Lung (tissue), 12 donors: Measurements from ENCODE around the gene OR51V1. TPM values are rescaled to one million over a fixed set of nuclear protein-coding genes. Genes with fewer than 3 reads are reported as not detected.

Experiments
- ATAC-seq: fragments of 200-7000 bp; cut with Tn5 transposase; one replicate; pipeline ENCODE4 v1.9.1; 2020; ENCODE audit warnings: moderate number of reproducible peaks; ENCODE audit not compliant: insufficient read depth, low FRiP score
- DNase-seq, 3 donors: peaks; one replicate each; pipeline ENCODE4 v3.0.0-alpha.2; 2013 to 2017
- H3K27ac ChIP-seq, 2 donors: one replicate each; pipeline ENCODE4 v1.5.1; 2013; ENCODE audit warnings: mild to moderate bottlenecking in 2 of 2, moderate library complexity in 2 of 2, control low read depth in 1 of 2, inconsistent platforms in 1 of 2, low read depth in 1 of 2, low read length in 1 of 2
- H3K27me3 ChIP-seq, 3 donors: one replicate each; pipeline ENCODE4 v1.5.1; 2013; ENCODE audit warnings: low read length in 2 of 3; ENCODE audit not compliant: control insufficient read depth in 3 of 3, insufficient read depth in 3 of 3
- H3K36me3 ChIP-seq, 4 donors: one replicate each; pipeline ENCODE4 v1.5.1; 2013; ENCODE audit warnings: low read length in 4 of 4, mild to moderate bottlenecking in 1 of 4, moderate library complexity in 1 of 4; ENCODE audit not compliant: control insufficient read depth in 4 of 4, insufficient read depth in 4 of 4
- H3K4me1 ChIP-seq, 5 donors: one replicate each; pipeline ENCODE4 v1.5.1; 2013; ENCODE audit warnings: low read length in 5 of 5, mild to moderate bottlenecking in 2 of 5, moderate library complexity in 1 of 5; ENCODE audit not compliant: control insufficient read depth in 5 of 5, insufficient read depth in 5 of 5
- H3K4me3 ChIP-seq: one replicate; pipeline ENCODE4 v1.5.1; 2013; ENCODE audit warnings: mild to moderate bottlenecking, control low read depth, moderate library complexity
- H3K9ac ChIP-seq, 2 donors: one replicate each; pipeline ENCODE4 v1.5.1; 2013; ENCODE audit warnings: low read length in 2 of 2, control low read depth in 1 of 2; ENCODE audit not compliant: insufficient read depth in 1 of 2
- H3K9me3 ChIP-seq, 4 donors: one replicate each; pipeline ENCODE4 v1.5.1; 2013; ENCODE audit warnings: low read length in 3 of 4, mild to moderate bottlenecking in 1 of 4, moderate library complexity in 1 of 4; ENCODE audit not compliant: control insufficient read depth in 4 of 4, insufficient read depth in 3 of 4
- CTCF ChIP-seq: IDR thresholded peaks from 2 replicates; pipeline ENCODE4 v1.5.1; 2012; ENCODE audit warnings: mild to moderate bottlenecking; ENCODE audit errors: control extremely low read depth, extremely low read depth
- WGBS, 2 donors: extraction: QIAGEN DNeasy Blood & Tissue Kit; methylation state at CpG; one replicate each; pipeline ENCODE4 v1.1.7; 2013; 5-methylcytosine and 5-hydroxymethylcytosine counted together
- polyA plus RNA-seq, 2 donors: library from polyadenylated mRNA; stranded (reverse); fragments of 200-250 nt; gene quantifications; one replicate each; pipeline ENCODE4 v1.2.1, GENCODE V29; 2013
- total RNA-seq, 2 donors: library from RNA; depleted of rRNA in 1 of 2; stranded (reverse); fragments of >200 nt in 1 of 2; gene quantifications; one replicate each; pipeline ENCODE4 v1.2.1, GENCODE V29; 2014 to 2021
- donor health status: control.
- donor health status: control.
- donor health status: Bipolar disorder and iron deficiency.
- donor health status: healthy.
- donor health status: DM: yes; HTN: yes; CAD: no.

Gene OR51V1
- total and polyA plus RNA-seq, 4 donors, result not detected

DNA sequence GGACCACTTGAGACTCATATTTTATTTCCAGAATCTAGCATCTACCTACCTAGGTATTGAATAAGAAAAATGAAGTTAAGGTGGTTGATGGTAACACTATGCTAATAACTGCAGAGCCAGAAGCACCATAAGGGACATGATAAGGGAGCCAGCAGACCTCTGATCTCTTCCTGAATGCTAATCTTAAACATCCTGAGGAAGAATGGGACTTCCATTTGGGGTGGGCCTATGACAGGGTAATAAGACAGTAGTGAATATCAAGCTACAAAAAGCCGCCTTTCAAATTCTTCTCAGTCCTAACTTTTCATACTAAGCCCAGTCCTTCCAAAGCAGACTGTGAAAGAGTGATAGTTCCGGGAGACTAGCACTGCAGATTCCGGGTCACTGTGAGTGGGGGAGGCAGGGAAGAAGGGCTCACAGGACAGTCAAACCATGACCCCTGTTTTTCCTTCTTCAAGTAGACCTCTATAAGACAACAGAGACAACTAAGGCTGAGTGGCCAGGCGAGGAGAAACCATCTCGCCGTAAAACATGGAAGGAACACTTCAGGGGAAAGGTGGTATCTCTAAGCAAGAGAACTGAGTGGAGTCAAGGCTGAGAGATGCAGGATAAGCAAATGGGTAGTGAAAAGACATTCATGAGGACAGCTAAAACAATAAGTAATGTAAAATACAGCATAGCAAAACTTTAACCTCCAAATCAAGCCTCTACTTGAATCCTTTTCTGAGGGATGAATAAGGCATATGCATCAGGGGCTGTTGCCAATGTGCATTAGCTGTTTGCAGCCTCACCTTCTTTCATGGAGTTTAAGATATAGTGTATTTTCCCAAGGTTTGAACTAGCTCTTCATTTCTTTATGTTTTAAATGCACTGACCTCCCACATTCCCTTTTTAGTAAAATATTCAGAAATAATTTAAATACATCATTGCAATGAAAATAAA, 24.3 kb upstream of the OR51V1 start:
- no peaks in the 10 kb centered on the region for H3K4me1 ChIP-seq
- H3K9me3 ChIP-seq, result no peaks in the 10 kb centered on the region
- DNase-seq (no peak), ATAC-seq (no peak)
- no peak overlapping the region for H3K27ac ChIP-seq
- no peaks in the 10 kb centered on the region for H3K36me3 ChIP-seq
- WGBS, 2 donors, result 72 to 76% methylated on average over 6 of the region's 6 CpGs
- no peak for TF ChIP-seq CTCF
- no peak overlapping the region for H3K9ac ChIP-seq
- no peak overlapping the region for H3K4me3 ChIP-seq
- H3K27me3 ChIP-seq, result no peaks in the 10 kb centered on the region

DNA sequence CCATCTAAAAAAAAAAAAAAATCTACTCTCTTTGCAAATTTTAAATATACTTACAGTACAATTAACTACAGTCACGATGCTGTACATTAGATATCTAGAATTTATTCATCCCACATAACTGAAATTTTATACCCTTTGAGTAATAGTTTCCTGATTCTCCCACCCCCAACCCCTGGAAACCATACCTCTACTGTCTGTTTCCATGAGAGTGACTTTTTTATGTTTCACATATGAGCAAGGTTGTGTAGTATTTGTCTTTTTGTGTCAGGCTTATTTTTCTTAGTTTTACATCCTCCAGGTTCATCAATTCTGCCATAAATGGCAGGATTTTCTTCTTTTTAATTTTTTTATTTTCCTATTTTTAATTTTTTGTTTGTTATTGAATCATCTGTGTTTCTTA, 23.2 kb upstream of the OR51V1 start:
- H3K27ac ChIP-seq, result no peak overlapping the region
- H3K36me3 ChIP-seq, result no peaks in the 10 kb centered on the region
- no peak for DNase-seq
- no peak for ATAC-seq
- no peak for TF ChIP-seq CTCF
- 74 to 86% methylated on average over 1 of the region's 1 CpG for WGBS, 2 donors
- no peaks in the 10 kb centered on the region for H3K9me3 ChIP-seq
- H3K9ac ChIP-seq, result no peak overlapping the region
- no peaks in the 10 kb centered on the region for H3K4me1 ChIP-seq
- H3K4me3 ChIP-seq, result no peak overlapping the region
- H3K27me3 ChIP-seq, result no peaks in the 10 kb centered on the region

DNA sequence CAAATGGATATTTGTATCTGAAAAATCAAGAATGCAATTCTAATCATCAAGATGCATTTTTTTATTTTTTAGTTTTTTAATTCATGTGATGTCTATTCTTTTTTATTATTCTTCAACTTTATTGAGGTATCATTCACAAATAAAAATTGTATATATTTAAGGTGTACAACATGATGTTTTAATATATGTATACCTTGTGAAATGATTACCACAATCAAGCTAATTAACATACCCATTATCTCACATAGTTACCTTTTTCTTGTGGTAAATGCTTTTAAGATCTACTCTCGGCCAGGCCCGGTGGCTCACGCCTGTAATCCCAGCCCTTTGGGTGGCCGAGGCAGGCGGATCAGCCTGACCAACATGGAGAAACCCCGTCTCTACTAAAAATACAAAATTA, 22.7 kb upstream of the OR51V1 start:
- H3K4me1 ChIP-seq, result no peaks in the 10 kb centered on the region
- no peak overlapping the region for H3K9ac ChIP-seq
- TF ChIP-seq CTCF, result no peak
- DNase-seq (no peak), ATAC-seq (no peak)
- no peaks in the 10 kb centered on the region for H3K9me3 ChIP-seq
- 91 to 96% methylated on average over 6 of the region's 6 CpGs for WGBS, 2 donors
- H3K36me3 ChIP-seq, result no peaks in the 10 kb centered on the region
- no peak overlapping the region for H3K27ac ChIP-seq
- no peaks in the 10 kb centered on the region for H3K27me3 ChIP-seq
- no peak overlapping the region for H3K4me3 ChIP-seq
